Epithelial cell of proximal tubule (primary cell): ENCODE results near the gene KCNV2. TPM values are rescaled to one million over a fixed set of nuclear protein-coding genes. Genes with fewer than 3 reads are reported as not detected.

Experiments
- DNase-seq: peaks from one replicate; pipeline ENCODE4 v3.0.0-alpha.2; 2011; ENCODE audit warnings: low read depth
- H3K4me3 ChIP-seq: 2 replicates; pipeline ENCODE4 v1.5.1; 2011; ENCODE audit warnings: low read depth, mild to moderate bottlenecking, low read length
- CTCF ChIP-seq: conservative IDR thresholded peaks from 2 replicates; pipeline ENCODE4 v1.5.1; 2012; ENCODE audit warnings: low read depth, mild to moderate bottlenecking, low read length
- total RNA-seq: library from RNA; depleted of rRNA; stranded (reverse); fragments of >200 nt; gene quantifications from 2 replicates; pipeline ENCODE4 v1.2.3, GENCODE V29; 2015

KCNV2 gene
- total RNA-seq, 1 donor from 2014 or later: not detected

- H3K4me3 ChIP-seq: no peak overlapping the region
- DNase-seq: no peak
- TF ChIP-seq CTCF: no peak
Observed at GRCh38 chr9:2730971-2731370, 13.7 kb downstream of the KCNV2 start.

- H3K4me3 ChIP-seq: no peak overlapping the region
- TF ChIP-seq CTCF: no peak
- DNase-seq: no peak
Observed at GRCh38 chr9:2732492-2732891, 15.2 kb downstream of the KCNV2 start.

GRCh38 chr9:2740616-2741015, 23.3 kb downstream of the KCNV2 start:
- H3K4me3 ChIP-seq: no peak overlapping the region
- TF ChIP-seq CTCF: no peak
- DNase-seq: no peak

- no peak for TF ChIP-seq CTCF
- no peak overlapping the region for H3K4me3 ChIP-seq
- DNase-seq: no peak
Observed at GRCh38 chr9:2741441-2742158, 24.3 kb downstream of the KCNV2 start.

- H3K4me3 ChIP-seq: no peak overlapping the region
- no peak for DNase-seq
- no peak for TF ChIP-seq CTCF
Observed at GRCh38 chr9:2742214-2742613, 24.9 kb downstream of the KCNV2 start.

GRCh38 chr9:2743937-2744529, 26.7 kb downstream of the KCNV2 start:
- no peak overlapping the region for H3K4me3 ChIP-seq
- DNase-seq: no peak
- no peak for TF ChIP-seq CTCF
